ENCODE measurements around the gene KRT28. TPM values are rescaled to one million over a fixed set of nuclear protein-coding genes. Genes with fewer than 3 reads are reported as not detected.

KRT28 gene
- total and polyA plus RNA-seq, 2 of the 8 experiments (the other 6 are each of a cell fraction or from before 2014, with no cell fraction given) = not detected

- Histone ChIP-seq H3K23ac (ENCODE audit: insufficient read length) (no peak overlapping the region), H3K79me2 (ENCODE audit: control insufficient read depth in 1 of 2, insufficient read depth in 2 of 2, low read length in 2 of 2) (no peaks in the 10 kb centered on the region), H3K18ac (ENCODE audit: extremely low read depth, low read length) (no peak overlapping the region), H3K9ac (replicated peaks in 1 of 4; ENCODE audit: extremely low read depth in 1 of 4, low read depth in 3 of 4, low read length in 3 of 4) (no peak overlapping the region), H3K14ac (ENCODE audit: insufficient read length) (no peak overlapping the region), H3K79me1 (ENCODE audit: low read depth, low read length) (no peaks in the 10 kb centered on the region), H2AFZ (ENCODE audit: low read length) (no peak overlapping the region), H4K5ac (ENCODE audit: insufficient read length, low read depth, low read length) (no peak overlapping the region), H2AK5ac (ENCODE audit: low read depth, low read length) (no peak overlapping the region), H3K27ac (ENCODE audit: low read depth, low read length) (no peak overlapping the region), H3K4me3 (ENCODE audit: extremely low read depth in 1 of 4, insufficient read depth in 2 of 4, low read depth in 3 of 4, low read length in 4 of 4) (no peak overlapping the region), H3K23me2 (ENCODE audit: low read depth, low read length) (no peaks in the 10 kb centered on the region), H3K9me3 (ENCODE audit: insufficient read depth in 2 of 2, low read depth in 1 of 2, low read length in 1 of 2) (no peaks in the 10 kb centered on the region), H3K56ac (replicated peaks; ENCODE audit: insufficient read length, low read depth, low read length) (no peak overlapping the region), H4K20me1 (replicated peaks in 1 of 2; ENCODE audit: control insufficient read depth in 1 of 2, insufficient read depth in 2 of 2, low read length in 2 of 2) (peaks cover 0 to 2% of the 10 kb centered on the region in 2 experiments), H2BK20ac (ENCODE audit: low read length) (no peak overlapping the region), H2BK120ac (replicated peaks; ENCODE audit: low read depth, low read length) (no peak overlapping the region), H3K4ac (replicated peaks; ENCODE audit: insufficient read length, low read depth, low read length) (no peak overlapping the region), H4K8ac (ENCODE audit: extremely low read depth, insufficient read depth, low read length) (no peak overlapping the region), H4K91ac (replicated peaks; ENCODE audit: insufficient read length, low read length) (no peak overlapping the region), H3K4me1 (replicated peaks in 1 of 4; ENCODE audit: control insufficient read depth in 3 of 4, insufficient read depth in 4 of 4, low read length in 3 of 4) (peaks cover 0 to 3% (median under 1%) of the 10 kb centered on the region in 4 experiments; a peak in 3 of 7 replicates), H3K36me3 (ENCODE audit: control insufficient read depth in 2 of 4, insufficient read depth in 4 of 4, low read length in 3 of 4) (no peaks in the 10 kb centered on the region), H3K27me3 (replicated peaks in 1 of 4; ENCODE audit: control insufficient read depth in 3 of 4, extremely low read depth in 1 of 4, insufficient read depth in 3 of 4, low read length in 3 of 4) (no peaks in the 10 kb centered on the region), H3K4me2 (ENCODE audit: insufficient read depth in 1 of 2, low read depth in 2 of 2, low read length in 2 of 2) (no peak overlapping the region), H2BK15ac (ENCODE audit: low read length) (no peak overlapping the region), H2BK5ac (ENCODE audit: low read depth, low read length) (no peak overlapping the region), H2BK12ac (ENCODE audit: low read depth, low read length) (no peak overlapping the region)
- DNase-seq (ENCODE audit: low read depth in 1 of 2, low spot score in 2 of 2) = no peak
- CTCF ChIA-PET (ENCODE audit: partially characterized antibody) = interaction anchor here (1.8 kb wide), 1 partner anchor 819 kb away, joined by 3 read pairs; no protein-coding TSS in a partner anchor
- no peak for FAIRE-seq
- TF ChIP-seq RNF2 (IDR thresholded peaks at IDR 0.05; ENCODE audit: borderline replicate concordance, low read depth, low read length, missing control alignments, poor library complexity, severe bottlenecking) = no peak
- no peak for TF ChIP-seq ASH2L (IDR thresholded peaks at IDR 0.05; ENCODE audit: low read length)
- no peak for TF ChIP-seq RAD21 (IDR thresholded peaks at IDR 0.05 in 1 of 2, conservative IDR thresholded peaks at IDR 0.05 in 1 of 2; ENCODE audit: low read depth in 2 of 2, low read length in 2 of 2)
- TF ChIP-seq PHF8 (conservative IDR thresholded peaks at IDR 0.05; ENCODE audit: low read depth, low read length) = no peak
- no peak for TF ChIP-seq CHD2 (IDR thresholded peaks at IDR 0.05; ENCODE audit: low read length)
- 95% methylated on average over 1 of the region's 1 CpG; no CpG with 5 or more reads in 1 of the 2 experiments for WGBS, 2 experiments (ENCODE audit: extremely low coverage in 1 of 2, insufficient coverage in 1 of 2, insufficient read length in 1 of 2, insufficient replicate concordance in 2 of 2, low coverage in 1 of 2, low lambda C conversion rate in 2 of 2, missing lambda C conversion rate in 1 of 2)
- POLR2A ChIA-PET (ENCODE audit: partially characterized antibody) = no interaction called here
These were observed 49.0 kb upstream of the KRT28 start for GRCh38 chr17:40848583-40849235.
